T-helper 2 cell treated with Interferon-gamma antibody and Interleukin-4, amounts not matched to agents 5 μg/mL and 100 μg/mL, for 36 hours (primary cell): Measurements from ENCODE around the gene SORCS1.
"Not testable (repeated sequence)": the region's sequence is repeated elsewhere in the genome, so short reads cannot be mapped to it uniquely, and the experiment has no call there.

Source experiments
- DNase-seq: peaks from one replicate; pipeline ENCODE4 v3.0.0; 2021; ENCODE audit warnings: low spot score
- H3K27ac Mint-ChIP-seq: one replicate; pipeline ENCODE4 v1.8.0; 2021; ENCODE audit warnings: mild to moderate bottlenecking, mixed read lengths
- H3K27me3 Mint-ChIP-seq: one replicate; pipeline ENCODE4 v1.8.0; 2021; ENCODE audit warnings: low read depth, mixed read lengths
- H3K36me3 Mint-ChIP-seq: one replicate; pipeline ENCODE4 v1.8.0; 2021; ENCODE audit warnings: low read depth, mixed read lengths
- H3K4me1 Mint-ChIP-seq: one replicate; pipeline ENCODE4 v1.8.0; 2021; ENCODE audit warnings: low read depth, mixed read lengths
- H3K4me3 Mint-ChIP-seq: one replicate; pipeline ENCODE4 v1.8.0; 2022; ENCODE audit warnings: mild to moderate bottlenecking, moderate library complexity, mixed read lengths
- H3K9me3 Mint-ChIP-seq: one replicate; pipeline ENCODE4 v1.8.0; 2021; ENCODE audit warnings: mixed read lengths

The SORCS1 gene

DNA sequence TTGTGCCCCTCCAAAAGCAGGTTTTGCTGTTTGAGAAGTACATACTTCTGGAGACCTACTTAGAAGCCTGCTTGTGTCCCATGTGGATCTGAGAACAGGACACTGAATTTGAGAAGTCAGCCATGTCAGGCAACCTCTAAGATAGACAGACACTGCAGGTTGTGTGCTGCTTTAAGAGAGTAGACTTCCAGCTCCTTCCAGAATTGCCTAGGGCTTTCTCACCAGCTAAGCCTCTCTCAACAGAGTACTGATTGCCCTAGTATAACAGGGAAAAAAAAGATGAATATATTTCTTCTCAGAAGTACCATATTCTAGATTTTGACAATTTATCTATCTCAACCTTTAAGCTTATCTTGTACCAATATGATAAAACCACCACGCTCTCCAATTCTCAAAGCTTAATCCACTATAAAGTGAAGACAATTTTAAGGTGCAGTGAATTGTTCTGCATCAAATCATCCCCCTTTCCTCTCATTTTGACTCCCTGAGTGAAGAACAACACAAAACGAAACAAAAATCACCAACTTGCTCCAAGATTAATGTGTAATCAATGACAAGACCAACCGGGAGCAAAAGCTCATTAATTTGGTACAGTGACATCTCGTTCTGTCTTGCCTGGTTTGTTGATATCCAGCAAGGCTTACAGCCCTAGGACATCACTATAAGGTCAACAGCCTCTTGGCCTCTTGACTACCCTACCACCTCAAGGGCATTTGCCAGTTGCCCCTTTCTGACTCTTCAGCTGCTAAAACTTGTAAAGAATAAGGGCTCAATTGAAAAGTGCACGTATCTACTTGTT is 214.6 kb downstream of the SORCS1 start:
- no peaks in the 10 kb centered on the region for H3K36me3 Mint-ChIP-seq
- no peak overlapping the region for H3K4me3 Mint-ChIP-seq
- no peaks in the 10 kb centered on the region for H3K27me3 Mint-ChIP-seq
- DNase-seq: no peak
- H3K4me1 Mint-ChIP-seq: no peaks in the 10 kb centered on the region
- H3K27ac Mint-ChIP-seq: no peak overlapping the region
- H3K9me3 Mint-ChIP-seq: peaks cover 4% of the 10 kb centered on the region

DNA sequence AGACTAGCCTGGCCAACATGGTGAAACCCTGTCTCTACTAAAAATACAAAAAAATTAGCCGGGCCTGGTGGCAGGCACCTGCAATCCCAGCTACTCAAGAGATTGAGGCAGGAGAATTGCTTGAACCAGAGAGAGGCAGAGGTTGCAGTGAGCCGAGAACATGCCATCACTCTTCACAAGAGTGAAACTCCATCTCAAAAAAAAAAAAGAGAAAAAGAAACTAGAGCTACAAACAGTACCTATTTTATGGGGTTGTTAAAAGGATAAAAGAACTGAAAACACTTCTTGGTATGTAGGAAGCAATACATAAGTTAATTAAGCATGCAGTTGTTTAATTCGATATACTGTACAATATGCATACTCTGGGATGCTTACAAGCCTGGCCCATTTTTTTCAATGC is 216.9 kb downstream of the SORCS1 start:
- Mint-ChIP-seq H3K27me3 (no peaks in the 10 kb centered on the region), H3K4me3 (no peak overlapping the region), H3K4me1 (no peaks in the 10 kb centered on the region), H3K9me3 (peaks cover 4% of the 10 kb centered on the region), H3K27ac (no peak overlapping the region), H3K36me3 (no peaks in the 10 kb centered on the region)
- no peak for DNase-seq

DNA sequence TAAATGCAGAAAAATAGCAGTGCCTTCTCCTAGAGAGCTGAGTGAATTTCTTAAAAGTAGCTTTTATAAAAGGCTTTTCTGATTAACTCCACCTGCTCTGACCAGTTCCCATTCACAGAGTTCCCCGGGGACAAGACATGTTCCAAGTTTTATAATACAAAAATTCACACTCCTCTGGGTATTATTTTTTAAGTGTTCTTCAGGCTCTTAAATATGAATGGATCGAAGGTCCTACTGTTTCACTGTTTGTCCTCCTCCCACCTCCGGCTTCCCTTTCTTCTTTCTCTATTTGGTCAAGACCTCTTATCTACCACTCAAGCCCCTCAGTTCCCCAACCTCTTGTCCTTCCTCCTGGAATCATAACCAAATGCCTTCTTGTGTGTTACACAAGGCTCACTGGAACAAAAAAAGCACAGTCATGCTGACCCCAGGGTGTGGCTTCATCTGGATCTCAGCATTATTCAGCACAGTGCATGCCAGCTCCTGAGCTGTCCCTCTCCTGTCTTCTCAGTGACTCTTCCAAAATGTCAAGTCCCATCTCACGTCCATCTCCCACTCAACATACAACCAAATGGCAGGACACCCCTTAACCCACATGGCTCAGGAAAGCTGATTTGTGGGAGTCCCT is 222.4 kb downstream of the SORCS1 start:
- no peak for DNase-seq
- no peaks in the 10 kb centered on the region for H3K36me3 Mint-ChIP-seq
- peaks cover 4% of the 10 kb centered on the region for H3K9me3 Mint-ChIP-seq

GRCh38 chr10:106941297-106942034 is 223.0 kb downstream of the SORCS1 start:
- no peak overlapping the region for H3K27ac Mint-ChIP-seq
- no peaks in the 10 kb centered on the region for H3K27me3 Mint-ChIP-seq
- H3K36me3 Mint-ChIP-seq: no peaks in the 10 kb centered on the region
- H3K4me3 Mint-ChIP-seq: no peak overlapping the region
- H3K4me1 Mint-ChIP-seq: no peaks in the 10 kb centered on the region
- peaks cover 4% of the 10 kb centered on the region for H3K9me3 Mint-ChIP-seq
- no peak for DNase-seq

More for the DNA sequence above, 222.4 kb downstream of the SORCS1 start:
- no peaks in the 10 kb centered on the region for H3K27me3 Mint-ChIP-seq
- H3K27ac Mint-ChIP-seq: no peak overlapping the region
- H3K4me3 Mint-ChIP-seq: no peak overlapping the region
- H3K4me1 Mint-ChIP-seq: no peaks in the 10 kb centered on the region

GRCh38 chr10:106938513-106938912 is 226.0 kb downstream of the SORCS1 start:
- DNase-seq: no peak
- H3K4me3 Mint-ChIP-seq: no peak overlapping the region
- H3K36me3 Mint-ChIP-seq: no peaks in the 10 kb centered on the region
- no peaks in the 10 kb centered on the region for H3K4me1 Mint-ChIP-seq
- H3K27me3 Mint-ChIP-seq: no peaks in the 10 kb centered on the region
- no peak overlapping the region for H3K27ac Mint-ChIP-seq
- peaks cover 8% of the 10 kb centered on the region for H3K9me3 Mint-ChIP-seq

- Mint-ChIP-seq H3K4me1 (no peaks in the 10 kb centered on the region), H3K27ac (no peak overlapping the region), H3K4me3 (no peak overlapping the region), H3K27me3 (no peaks in the 10 kb centered on the region), H3K9me3 (peaks cover 8% of the 10 kb centered on the region), H3K36me3 (no peaks in the 10 kb centered on the region)
- no peak for DNase-seq
These were observed 228.5 kb downstream of the SORCS1 start for GRCh38 chr10:106935978-106936451.

DNA sequence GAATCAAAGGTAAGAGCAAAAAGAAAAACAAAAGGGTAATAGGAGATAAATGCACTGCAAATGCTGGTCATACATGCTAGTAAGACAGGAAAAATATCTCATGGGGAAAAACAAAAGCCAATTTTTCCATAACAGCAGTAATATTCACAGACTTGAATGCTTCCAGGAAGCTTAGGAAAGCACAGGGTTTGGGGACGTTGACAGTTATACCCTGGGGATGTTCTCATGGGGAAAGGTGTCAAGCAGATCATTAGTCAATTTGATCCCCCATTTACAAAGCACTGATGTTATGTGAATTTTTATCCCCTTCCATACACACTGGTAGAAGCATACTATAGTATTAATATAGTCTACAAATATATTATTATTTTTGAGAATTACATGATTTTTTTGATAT is 232.7 kb downstream of the SORCS1 start:
- Mint-ChIP-seq H3K27ac (no peak overlapping the region), H3K4me1 (no peaks in the 10 kb centered on the region), H3K9me3 (peaks cover 4% of the 10 kb centered on the region), H3K36me3 (no peaks in the 10 kb centered on the region), H3K27me3 (no peaks in the 10 kb centered on the region), H3K4me3 (no peak overlapping the region)
- no peak for DNase-seq

DNA sequence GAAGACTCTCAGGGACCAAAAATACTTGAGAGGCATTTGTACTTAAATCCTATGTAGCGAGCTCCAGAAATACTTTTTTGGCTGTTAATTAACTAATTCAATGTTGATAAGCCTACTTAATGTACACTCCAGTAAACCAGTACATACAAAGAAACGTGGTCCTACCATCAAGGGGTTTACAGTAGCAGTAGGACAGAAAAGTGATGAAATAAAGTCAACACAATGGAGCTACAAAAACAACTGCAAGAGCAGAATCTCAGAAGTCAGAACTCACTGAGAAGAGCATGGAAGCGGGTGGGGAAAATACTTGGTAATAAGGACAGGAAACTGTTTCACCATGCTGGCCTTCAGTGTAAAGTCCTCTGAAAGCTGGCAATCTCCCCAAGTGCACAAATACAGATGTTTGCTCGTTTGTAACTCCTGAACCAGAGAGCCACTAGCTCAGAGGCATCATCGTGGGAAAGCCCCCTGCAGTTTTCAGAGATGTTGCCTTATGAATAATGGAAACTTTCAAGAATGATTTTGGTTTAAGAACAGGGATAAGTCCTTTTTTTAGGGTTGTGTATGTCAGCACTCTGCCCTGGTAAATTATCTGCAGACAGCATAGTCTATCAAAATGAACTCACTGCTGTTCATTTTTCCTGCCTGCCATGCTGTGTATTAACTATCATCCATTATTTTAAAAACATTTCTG is 233.2 kb downstream of the SORCS1 start:
- no peak overlapping the region for H3K27ac Mint-ChIP-seq
- no peak for DNase-seq
- H3K9me3 Mint-ChIP-seq: peaks cover 4% of the 10 kb centered on the region
- H3K36me3 Mint-ChIP-seq: no peaks in the 10 kb centered on the region
- no peak overlapping the region for H3K4me3 Mint-ChIP-seq
- no peaks in the 10 kb centered on the region for H3K27me3 Mint-ChIP-seq
- no peaks in the 10 kb centered on the region for H3K4me1 Mint-ChIP-seq

- H3K4me3 Mint-ChIP-seq: no peak overlapping the region
- no peaks in the 10 kb centered on the region for H3K4me1 Mint-ChIP-seq
- DNase-seq: no peak
- H3K36me3 Mint-ChIP-seq: no peaks in the 10 kb centered on the region
- no peak overlapping the region for H3K27ac Mint-ChIP-seq
- H3K9me3 Mint-ChIP-seq: no peaks in the 10 kb centered on the region
- H3K27me3 Mint-ChIP-seq: no peaks in the 10 kb centered on the region
These were observed 233.8 kb downstream of the SORCS1 start for GRCh38 chr10:106930751-106931150.

DNA sequence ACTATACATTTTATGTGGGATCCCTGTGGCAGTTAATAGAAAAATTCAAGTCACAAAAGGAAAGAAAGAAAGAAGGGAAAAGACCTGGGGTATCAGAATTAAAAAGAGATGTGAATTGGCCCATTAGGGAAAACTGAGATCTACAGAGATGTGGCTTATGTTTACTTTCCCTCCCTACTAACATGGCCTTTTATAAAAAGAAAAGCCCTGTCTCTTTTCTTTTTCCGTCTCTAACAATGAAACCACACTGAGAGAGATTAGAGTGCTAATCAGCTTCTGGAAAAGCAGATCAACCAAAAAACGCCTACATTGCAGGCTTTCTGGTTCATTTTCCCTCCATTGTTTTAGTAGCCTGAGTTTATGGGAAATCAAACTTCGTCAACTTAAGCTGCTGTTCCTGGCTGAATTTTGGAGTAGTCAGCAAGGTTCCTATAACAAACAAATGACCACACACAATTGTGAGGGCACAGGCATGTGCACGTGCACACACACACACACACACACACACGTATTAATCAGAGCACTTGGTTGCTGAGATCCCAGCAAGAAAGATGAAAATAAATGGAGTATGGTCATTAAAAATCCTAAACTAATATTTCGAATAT is 235.1 kb downstream of the SORCS1 start:
- H3K4me1 Mint-ChIP-seq: no peaks in the 10 kb centered on the region
- no peak for DNase-seq
- no peaks in the 10 kb centered on the region for H3K36me3 Mint-ChIP-seq
- H3K9me3 Mint-ChIP-seq: no peaks in the 10 kb centered on the region
- no peak overlapping the region for H3K4me3 Mint-ChIP-seq
- H3K27me3 Mint-ChIP-seq: no peaks in the 10 kb centered on the region
- H3K27ac Mint-ChIP-seq: no peak overlapping the region

- not testable (repeated sequence) for H3K27ac Mint-ChIP-seq, H3K9me3 Mint-ChIP-seq, H3K4me1 Mint-ChIP-seq, H3K4me3 Mint-ChIP-seq, H3K27me3 Mint-ChIP-seq, DNase-seq, H3K36me3 Mint-ChIP-seq
These were observed 236.4 kb downstream of the SORCS1 start for GRCh38 chr10:106928151-106928550.

DNA sequence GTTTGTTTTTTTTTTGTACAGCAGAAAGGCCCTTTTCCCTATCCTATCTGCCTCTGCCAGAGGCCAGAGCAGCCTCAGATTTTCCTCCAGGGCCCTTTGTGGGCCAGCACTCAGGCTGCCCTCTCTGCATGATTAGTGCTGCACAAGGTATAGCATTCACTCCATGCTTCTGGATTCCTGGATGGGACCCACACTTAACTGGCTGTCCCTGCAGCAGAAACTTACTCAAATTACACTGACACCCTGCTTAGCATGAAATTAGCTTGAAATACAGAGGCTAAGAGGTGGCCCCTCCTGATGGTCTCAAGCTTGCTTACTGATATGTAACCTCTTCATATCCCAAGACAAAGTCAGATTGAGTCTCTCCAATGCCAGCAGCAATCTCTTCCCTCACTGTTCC is 239.3 kb downstream of the SORCS1 start:
- no peaks in the 10 kb centered on the region for H3K4me1 Mint-ChIP-seq
- DNase-seq: no peak
- H3K27ac Mint-ChIP-seq: no peak overlapping the region
- peaks cover 4% of the 10 kb centered on the region for H3K9me3 Mint-ChIP-seq
- H3K4me3 Mint-ChIP-seq: no peak overlapping the region
- H3K27me3 Mint-ChIP-seq: no peaks in the 10 kb centered on the region
- no peaks in the 10 kb centered on the region for H3K36me3 Mint-ChIP-seq

DNA sequence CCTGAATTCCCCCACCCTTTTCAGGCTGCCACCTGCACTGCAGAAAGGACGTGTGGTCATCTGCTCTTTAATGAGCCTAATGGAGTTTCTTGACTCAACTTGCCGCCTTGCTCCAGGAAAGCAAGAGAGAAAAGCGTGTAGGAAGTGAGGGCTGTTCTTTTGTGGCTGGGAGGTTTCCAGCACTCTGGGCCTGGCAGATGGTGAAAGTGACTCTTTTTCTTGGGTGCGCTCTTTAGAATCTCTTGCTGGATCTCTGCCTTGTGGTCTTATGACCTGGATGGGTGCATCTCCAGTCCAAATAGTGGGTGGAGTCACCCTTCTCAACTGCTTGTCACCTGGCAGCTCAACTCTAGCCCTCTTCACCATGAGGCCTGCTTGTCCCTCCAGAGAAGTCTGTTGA is 244.0 kb downstream of the SORCS1 start:
- H3K27ac Mint-ChIP-seq: no peak overlapping the region
- H3K9me3 Mint-ChIP-seq: peaks cover 9% of the 10 kb centered on the region
- no peaks in the 10 kb centered on the region for H3K36me3 Mint-ChIP-seq
- no peaks in the 10 kb centered on the region for H3K27me3 Mint-ChIP-seq
- DNase-seq: no peak
- H3K4me1 Mint-ChIP-seq: no peaks in the 10 kb centered on the region
- no peak overlapping the region for H3K4me3 Mint-ChIP-seq
